OCI-LY1 (cell line): ENCODE results near the gene GFPT2.

Source experiments
- EZH2 ChIP-seq: fragments of 200-600 bp; sonication (generic), shearing (Covaris generic); IDR thresholded peaks from 2 replicates; pipeline ENCODE4 v1.8.0; 2017; ENCODE audit warnings: borderline replicate concordance, mixed run types, mild to moderate bottlenecking, antibody characterized with exemption, low read length, moderate library complexity, mixed read lengths
- TF ChIP-seq, protein P1 (sequence below): fragments of 200-600 bp; sonication (generic), shearing (Covaris generic); IDR thresholded peaks from 2 replicates; pipeline ENCODE4 v1.5.1; 2017; ENCODE audit warnings: mild to moderate bottlenecking, antibody characterized with exemption, low read length, moderate library complexity, mixed read lengths

DNA sequence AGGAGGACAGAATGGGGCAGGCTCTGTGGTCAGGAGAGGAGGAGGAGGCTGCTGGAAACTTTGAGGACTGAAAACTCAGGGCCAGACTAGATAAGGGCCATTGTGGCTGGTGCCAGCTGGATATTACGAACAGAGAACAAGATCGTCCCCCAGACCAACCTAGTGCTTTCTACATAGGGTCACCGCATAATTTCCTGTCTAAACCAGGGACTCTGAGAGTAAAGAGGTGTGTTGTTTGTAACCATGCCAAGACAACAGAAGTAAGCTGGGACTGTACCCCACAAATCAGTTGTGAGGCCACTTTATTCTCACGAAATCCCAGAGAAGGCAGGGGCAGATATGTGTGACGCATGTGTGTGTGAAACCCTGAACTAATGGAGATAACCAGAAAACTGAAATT, 20.3 kb upstream of the GFPT2 start:
- TF ChIP-seq, protein P1, sequence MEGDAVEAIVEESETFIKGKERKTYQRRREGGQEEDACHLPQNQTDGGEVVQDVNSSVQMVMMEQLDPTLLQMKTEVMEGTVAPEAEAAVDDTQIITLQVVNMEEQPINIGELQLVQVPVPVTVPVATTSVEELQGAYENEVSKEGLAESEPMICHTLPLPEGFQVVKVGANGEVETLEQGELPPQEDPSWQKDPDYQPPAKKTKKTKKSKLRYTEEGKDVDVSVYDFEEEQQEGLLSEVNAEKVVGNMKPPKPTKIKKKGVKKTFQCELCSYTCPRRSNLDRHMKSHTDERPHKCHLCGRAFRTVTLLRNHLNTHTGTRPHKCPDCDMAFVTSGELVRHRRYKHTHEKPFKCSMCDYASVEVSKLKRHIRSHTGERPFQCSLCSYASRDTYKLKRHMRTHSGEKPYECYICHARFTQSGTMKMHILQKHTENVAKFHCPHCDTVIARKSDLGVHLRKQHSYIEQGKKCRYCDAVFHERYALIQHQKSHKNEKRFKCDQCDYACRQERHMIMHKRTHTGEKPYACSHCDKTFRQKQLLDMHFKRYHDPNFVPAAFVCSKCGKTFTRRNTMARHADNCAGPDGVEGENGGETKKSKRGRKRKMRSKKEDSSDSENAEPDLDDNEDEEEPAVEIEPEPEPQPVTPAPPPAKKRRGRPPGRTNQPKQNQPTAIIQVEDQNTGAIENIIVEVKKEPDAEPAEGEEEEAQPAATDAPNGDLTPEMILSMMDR, result no peak
- TF ChIP-seq EZH2, result no peak
